SU-DHL-6 (cell line): ENCODE data around the gene ADARB2.

Experiments used
- H2AFZ ChIP-seq: fragments of 200-600 bp; sonication (generic); 2 replicates; pipeline ENCODE4 v1.6.1; 2014; ENCODE audit warnings: low read depth, mild to moderate bottlenecking, moderate library complexity, mixed read lengths, antibody characterized with exemption, low read length; ENCODE audit not compliant: severe bottlenecking
- H3F3A ChIP-seq: fragments of 200-600 bp; shearing (Covaris generic); 2 replicates; pipeline ENCODE4 v1.6.0; 2016; ENCODE audit warnings: antibody characterized with exemption, mild to moderate bottlenecking; ENCODE audit not compliant: insufficient read depth
- H3K27ac ChIP-seq: fragments of 200-600 bp; sonication (generic); 2 replicates; pipeline ENCODE4 v1.5.1; 2016; ENCODE audit warnings: low read depth, mild to moderate bottlenecking, low read length, moderate library complexity, mixed read lengths
- H3K27me3 ChIP-seq: fragments of 200-600 bp; sonication (generic), shearing (Covaris generic); 2 replicates; pipeline ENCODE4 v1.6.0; 2014; ENCODE audit warnings: mild to moderate bottlenecking, low read length
- H3K36me3 ChIP-seq: fragments of 200-600 bp; sonication (generic); 2 replicates; pipeline ENCODE4 v1.6.1; 2014; ENCODE audit warnings: mild to moderate bottlenecking, low read length, mixed read lengths
- H3K4me2 ChIP-seq: fragments of 300-600, 200-600 bp; shearing (Covaris generic), sonication (generic); 2 replicates; pipeline ENCODE4 v1.6.0; 2014; ENCODE audit warnings: low read length, low read depth, mild to moderate bottlenecking; ENCODE audit not compliant: poor library complexity, severe bottlenecking
- H3K4me3 ChIP-seq: fragments of 200-600 bp; sonication (generic); 2 replicates; pipeline ENCODE4 v1.5.1; 2014; ENCODE audit warnings: antibody characterized with exemption, low read length, mild to moderate bottlenecking, mixed read lengths; ENCODE audit not compliant: insufficient read depth, poor library complexity, severe bottlenecking
- H3K79me2 ChIP-seq: fragments of 200-600 bp; sonication (generic); 2 replicates; pipeline ENCODE4 v1.6.1; 2014; ENCODE audit warnings: mild to moderate bottlenecking, low read length, moderate library complexity; ENCODE audit not compliant: insufficient read depth
- H3K9ac ChIP-seq: fragments of 200-600 bp; sonication (generic); 2 replicates; pipeline ENCODE4 v1.7.0; 2014; ENCODE audit warnings: mild to moderate bottlenecking, low read length
- H3K9me2 ChIP-seq: fragments of 200-600 bp; sonication (generic); replicated peaks from 2 replicates; pipeline ENCODE4 v1.6.1; 2014; ENCODE audit warnings: low read length; ENCODE audit not compliant: insufficient read depth
- H3K9me3 ChIP-seq: fragments of 200-600 bp; sonication (generic); 2 replicates; pipeline ENCODE4 v1.6.1; 2014; ENCODE audit warnings: low read length, mixed read lengths; ENCODE audit not compliant: insufficient read depth
- H4K20me1 ChIP-seq: fragments of 200-600 bp; sonication (generic); 2 replicates; pipeline ENCODE4 v1.6.1; 2014; ENCODE audit warnings: low read depth, mild to moderate bottlenecking, antibody characterized with exemption, low read length, moderate library complexity, mixed read lengths
- CTCF ChIP-seq: fragments of 200-600 bp; sonication (generic); IDR thresholded peaks from one replicate; pipeline ENCODE4 v1.5.1; 2017; ENCODE audit warnings: antibody characterized with exemption, mild to moderate bottlenecking, low read length, moderate library complexity; ENCODE audit not compliant: insufficient read depth, poor library complexity, severe bottlenecking
- EZH2phosphoT487 ChIP-seq: fragments of 200-600 bp; sonication (generic), shearing (Covaris generic); conservative IDR thresholded peaks from 2 replicates; pipeline ENCODE4 v1.6.1; 2018; ENCODE audit warnings: mild to moderate bottlenecking, antibody characterized with exemption, low read length, moderate library complexity, mixed read lengths

ADARB2 gene

GRCh38 chr10:1274701-1275544, 462.4 kb downstream of the ADARB2 start:
- H4K20me1 ChIP-seq = no peaks in the 10 kb centered on the region
- no peaks in the 10 kb centered on the region for H3K9me2 ChIP-seq
- H3K9me3 ChIP-seq = no peaks in the 10 kb centered on the region
- TF ChIP-seq EZH2phosphoT487 (no peak), CTCF (no peak)
- no peaks in the 10 kb centered on the region for H3F3A ChIP-seq
- no peaks in the 10 kb centered on the region for H3K79me2 ChIP-seq
- H3K27ac ChIP-seq = no peak overlapping the region
- no peaks in the 10 kb centered on the region for H3K27me3 ChIP-seq
- H3K4me3 ChIP-seq = no peak overlapping the region
- H3K36me3 ChIP-seq = no peaks in the 10 kb centered on the region
- H2AFZ ChIP-seq = no peak overlapping the region
- no peak overlapping the region for H3K9ac ChIP-seq
- H3K4me2 ChIP-seq = no peak overlapping the region

- Histone ChIP-seq H3K9me3 (no peaks in the 10 kb centered on the region), H3K4me2 (no peak overlapping the region), H3K27ac (no peak overlapping the region), H4K20me1 (no peaks in the 10 kb centered on the region), H3K36me3 (no peaks in the 10 kb centered on the region), H3K79me2 (no peaks in the 10 kb centered on the region), H3K27me3 (no peaks in the 10 kb centered on the region), H2AFZ (no peak overlapping the region), H3K9me2 (no peaks in the 10 kb centered on the region), H3K9ac (no peak overlapping the region), H3F3A (no peaks in the 10 kb centered on the region), H3K4me3 (no peak overlapping the region)
- no peak for TF ChIP-seq CTCF
- TF ChIP-seq EZH2phosphoT487 = no peak
Observed at GRCh38 chr10:1274111-1274661, 463.1 kb downstream of the ADARB2 start.

GRCh38 chr10:1273372-1274105, 463.8 kb downstream of the ADARB2 start:
- TF ChIP-seq CTCF (no peak), EZH2phosphoT487 (no peak)
- Histone ChIP-seq H3K4me3 (no peak overlapping the region), H3K9me3 (no peaks in the 10 kb centered on the region), H3K4me2 (no peak overlapping the region), H3K79me2 (no peaks in the 10 kb centered on the region), H4K20me1 (no peaks in the 10 kb centered on the region), H3K27ac (no peak overlapping the region), H3K9ac (no peak overlapping the region), H3K36me3 (no peaks in the 10 kb centered on the region), H3K27me3 (no peaks in the 10 kb centered on the region), H3F3A (no peaks in the 10 kb centered on the region), H2AFZ (no peak overlapping the region), H3K9me2 (no peaks in the 10 kb centered on the region)
